Chondrocyte (in vitro differentiated cells): ENCODE results near the gene THEM5. TPM values are rescaled to one million over a fixed set of nuclear protein-coding genes. Genes with fewer than 3 reads are reported as not detected.

Experiments
- DNase-seq: peaks from one replicate; pipeline ENCODE4 v3.0.0; 2021; ENCODE audit warnings: mixed read lengths, low spot score
- H3K27ac Mint-ChIP-seq: one replicate; pipeline ENCODE4 v1.8.0; 2021; ENCODE audit warnings: mild to moderate bottlenecking, moderate library complexity, mixed read lengths; ENCODE audit not compliant: unreplicated experiment
- H3K27me3 Mint-ChIP-seq: 2 replicates; pipeline ENCODE4 v1.8.0; 2021; ENCODE audit warnings: low read depth, mixed read lengths
- H3K36me3 Mint-ChIP-seq: 2 replicates; pipeline ENCODE4 v1.8.0; 2021; ENCODE audit warnings: low read depth, mixed read lengths
- H3K4me1 Mint-ChIP-seq: 2 replicates; pipeline ENCODE4 v1.8.0; 2021; ENCODE audit warnings: low read depth, mild to moderate bottlenecking, mixed read lengths
- H3K4me3 Mint-ChIP-seq: one replicate; pipeline ENCODE4 v1.8.0; 2021; ENCODE audit warnings: mild to moderate bottlenecking, moderate library complexity, mixed read lengths; ENCODE audit not compliant: unreplicated experiment
- H3K9me3 Mint-ChIP-seq: 2 replicates; pipeline ENCODE4 v1.8.0; 2021; ENCODE audit warnings: low read depth, mixed read lengths
- total RNA-seq: library from RNA; stranded (reverse); gene quantifications from 3 replicates; pipeline ENCODE4 v1.2.1, GENCODE V29; 2021
- TF ChIP-seq, protein P1 (sequence below): fragments of 200-600 bp; sonication (generic); IDR thresholded peaks from 2 replicates; pipeline ENCODE4 v1.5.0; 2021; ENCODE audit warnings: antibody characterized with exemption, mild to moderate bottlenecking, moderate library complexity

The THEM5 gene
- total RNA-seq, 1 donor from 2014 or later, result not detected

DNA sequence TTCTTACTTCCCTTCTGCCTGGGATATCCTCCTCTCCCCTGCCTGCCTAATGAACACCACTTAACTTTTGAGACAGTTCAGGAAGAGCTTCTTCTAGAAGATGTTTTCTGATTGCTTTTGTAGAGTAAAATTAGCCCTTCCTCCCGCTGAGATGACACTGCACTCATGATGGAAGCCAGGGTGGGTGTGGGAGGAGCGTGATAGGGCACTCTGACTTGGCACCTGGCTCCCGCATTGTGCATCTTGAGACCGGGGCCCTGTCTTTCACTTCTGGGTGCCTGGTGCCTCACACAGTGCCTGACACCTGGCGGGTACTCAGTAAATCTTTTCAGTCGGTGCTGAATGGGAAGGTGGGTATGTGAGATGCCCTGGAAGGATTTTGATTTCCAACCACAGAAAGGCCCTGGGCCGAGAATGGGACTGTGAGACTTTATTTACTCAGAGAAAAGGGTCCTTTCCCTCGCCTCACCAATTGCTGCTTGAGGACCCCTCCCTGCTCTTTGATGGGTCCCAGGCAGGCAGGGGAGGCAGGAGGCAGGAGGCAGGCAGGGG lies 6.8 kb downstream of the THEM5 start:
- TF ChIP-seq, protein P1, sequence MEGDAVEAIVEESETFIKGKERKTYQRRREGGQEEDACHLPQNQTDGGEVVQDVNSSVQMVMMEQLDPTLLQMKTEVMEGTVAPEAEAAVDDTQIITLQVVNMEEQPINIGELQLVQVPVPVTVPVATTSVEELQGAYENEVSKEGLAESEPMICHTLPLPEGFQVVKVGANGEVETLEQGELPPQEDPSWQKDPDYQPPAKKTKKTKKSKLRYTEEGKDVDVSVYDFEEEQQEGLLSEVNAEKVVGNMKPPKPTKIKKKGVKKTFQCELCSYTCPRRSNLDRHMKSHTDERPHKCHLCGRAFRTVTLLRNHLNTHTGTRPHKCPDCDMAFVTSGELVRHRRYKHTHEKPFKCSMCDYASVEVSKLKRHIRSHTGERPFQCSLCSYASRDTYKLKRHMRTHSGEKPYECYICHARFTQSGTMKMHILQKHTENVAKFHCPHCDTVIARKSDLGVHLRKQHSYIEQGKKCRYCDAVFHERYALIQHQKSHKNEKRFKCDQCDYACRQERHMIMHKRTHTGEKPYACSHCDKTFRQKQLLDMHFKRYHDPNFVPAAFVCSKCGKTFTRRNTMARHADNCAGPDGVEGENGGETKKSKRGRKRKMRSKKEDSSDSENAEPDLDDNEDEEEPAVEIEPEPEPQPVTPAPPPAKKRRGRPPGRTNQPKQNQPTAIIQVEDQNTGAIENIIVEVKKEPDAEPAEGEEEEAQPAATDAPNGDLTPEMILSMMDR, result no peak
- Mint-ChIP-seq H3K27ac (no peak overlapping the region), H3K9me3 (no peaks in the 10 kb centered on the region), H3K27me3 (peaks cover 16% of the 10 kb centered on the region), H3K36me3 (peaks cover 3% of the 10 kb centered on the region), H3K4me3 (no peak overlapping the region), H3K4me1 (peaks cover 7% of the 10 kb centered on the region)
- no peak for DNase-seq

DNA sequence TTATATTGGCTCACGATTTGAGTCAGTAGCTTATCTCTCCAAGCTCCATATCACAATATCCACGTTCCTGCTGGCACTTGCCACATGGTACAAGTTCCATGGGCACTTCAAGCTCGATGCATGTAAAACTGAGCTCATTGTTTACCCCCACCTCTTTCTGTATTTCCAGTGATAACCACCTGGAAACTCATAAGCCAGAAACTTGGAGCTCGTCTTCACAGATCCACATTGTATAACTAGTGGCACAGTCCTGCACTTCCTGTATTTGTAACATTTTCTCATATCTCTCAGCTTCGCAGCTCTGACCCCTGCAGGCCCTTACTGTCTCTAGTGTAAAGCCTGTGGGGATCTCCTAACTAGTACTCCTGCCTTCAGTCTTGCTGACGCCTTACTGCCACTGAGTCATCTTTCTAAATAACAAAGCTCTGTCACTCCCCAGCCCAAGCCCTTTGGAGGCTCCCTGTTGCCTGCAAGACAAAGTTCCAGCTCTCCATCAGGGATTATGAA lies 7.4 kb downstream of the THEM5 start:
- H3K4me3 Mint-ChIP-seq, result no peak overlapping the region
- no peaks in the 10 kb centered on the region for H3K9me3 Mint-ChIP-seq
- TF ChIP-seq, protein P1, result no peak
- peaks cover 3% of the 10 kb centered on the region for H3K36me3 Mint-ChIP-seq
- H3K27me3 Mint-ChIP-seq, result peaks cover 12% of the 10 kb centered on the region
- H3K27ac Mint-ChIP-seq, result no peak overlapping the region
- H3K4me1 Mint-ChIP-seq, result peaks cover 7% of the 10 kb centered on the region
- no peak for DNase-seq

DNA sequence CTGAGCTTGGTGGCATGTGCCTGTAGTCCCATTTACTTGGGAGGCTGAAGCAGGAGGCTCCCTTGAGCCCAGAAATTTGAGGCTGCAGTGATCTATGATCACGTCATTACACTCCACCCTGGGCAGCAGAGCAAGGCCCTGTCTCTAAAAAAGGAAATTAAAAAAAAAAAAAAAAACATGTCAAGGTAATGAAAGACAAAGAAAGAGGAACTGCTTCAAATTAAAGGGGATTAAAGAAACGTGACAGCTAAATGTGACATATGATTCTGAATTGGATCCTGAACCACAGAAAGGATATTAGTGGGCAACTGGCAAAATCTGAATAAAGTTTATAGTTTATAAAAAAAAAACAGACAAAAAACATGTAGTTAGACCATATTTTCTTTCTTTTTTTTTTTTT lies 10.1 kb downstream of the THEM5 start:
- Mint-ChIP-seq H3K27ac (no peak overlapping the region), H3K36me3 (peaks cover 3% of the 10 kb centered on the region), H3K27me3 (peaks cover 15% of the 10 kb centered on the region), H3K4me1 (peaks cover 19% of the 10 kb centered on the region), H3K9me3 (no peaks in the 10 kb centered on the region), H3K4me3 (no peak overlapping the region)
- DNase-seq, result no peak
- TF ChIP-seq, protein P1, result no peak

DNA sequence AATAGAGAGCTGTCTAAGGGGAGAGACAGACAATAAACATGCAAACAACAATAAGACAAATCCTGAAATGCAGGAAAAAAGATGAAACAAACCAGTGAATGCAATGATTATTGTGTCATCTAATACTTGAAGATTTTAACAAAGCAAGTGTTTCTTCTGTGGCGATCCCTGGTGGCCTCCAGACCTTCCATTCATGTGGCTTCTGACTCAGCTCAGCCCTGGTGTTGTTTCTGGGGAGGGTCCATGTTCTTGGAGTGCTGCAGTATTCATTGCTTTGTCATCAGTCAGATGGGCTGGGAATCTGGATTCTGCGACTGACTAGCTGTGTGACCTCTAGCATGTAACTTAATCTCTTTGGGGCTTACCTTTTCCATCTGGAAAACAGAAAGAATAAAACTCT lies 12.4 kb downstream of the THEM5 start:
- Mint-ChIP-seq H3K27ac (no peak overlapping the region), H3K36me3 (peaks cover 3% of the 10 kb centered on the region), H3K9me3 (no peaks in the 10 kb centered on the region), H3K27me3 (peaks cover 26% of the 10 kb centered on the region), H3K4me1 (peaks cover 17% of the 10 kb centered on the region), H3K4me3 (no peak overlapping the region)
- TF ChIP-seq, protein P1, result no peak
- no peak for DNase-seq

DNA sequence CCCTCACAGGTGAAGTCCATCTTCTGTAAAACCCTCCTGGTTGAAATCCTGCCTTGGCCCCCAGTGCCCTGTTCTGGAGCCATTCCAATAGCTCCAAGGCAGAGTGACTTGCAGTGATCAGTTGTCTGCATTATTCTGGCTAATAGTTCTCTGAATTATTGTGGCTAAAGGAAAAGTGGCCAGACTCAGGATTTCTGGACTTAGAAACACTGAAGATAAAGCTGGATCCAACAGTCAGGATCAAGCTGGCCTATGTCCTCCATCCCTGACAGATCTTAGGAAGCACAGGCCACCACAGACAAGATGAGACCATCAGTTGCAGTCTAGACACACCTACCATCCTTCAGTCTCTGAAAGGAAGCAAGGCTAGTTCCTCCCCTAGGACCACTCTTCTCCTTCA lies 13.1 kb downstream of the THEM5 start:
- Mint-ChIP-seq H3K4me3 (no peak overlapping the region), H3K27me3 (peaks cover 27% of the 10 kb centered on the region)

More for the DNA sequence above, 13.1 kb downstream of the THEM5 start:
- Mint-ChIP-seq H3K4me1 (peaks cover 14% of the 10 kb centered on the region), H3K27ac (no peak overlapping the region), H3K9me3 (no peaks in the 10 kb centered on the region), H3K36me3 (peaks cover 3% of the 10 kb centered on the region)
- no peak for DNase-seq
- TF ChIP-seq, protein P1, result no peak
